ENCODE data around the gene LRRC55. TPM values are rescaled to one million over a fixed set of nuclear protein-coding genes. Genes with fewer than 3 reads are reported as not detected.

LRRC55 gene
- total and polyA plus RNA-seq, 9 of the 15 experiments (the other 6 are each of a cell fraction or from before 2014, with no cell fraction given) = not detected

DNA sequence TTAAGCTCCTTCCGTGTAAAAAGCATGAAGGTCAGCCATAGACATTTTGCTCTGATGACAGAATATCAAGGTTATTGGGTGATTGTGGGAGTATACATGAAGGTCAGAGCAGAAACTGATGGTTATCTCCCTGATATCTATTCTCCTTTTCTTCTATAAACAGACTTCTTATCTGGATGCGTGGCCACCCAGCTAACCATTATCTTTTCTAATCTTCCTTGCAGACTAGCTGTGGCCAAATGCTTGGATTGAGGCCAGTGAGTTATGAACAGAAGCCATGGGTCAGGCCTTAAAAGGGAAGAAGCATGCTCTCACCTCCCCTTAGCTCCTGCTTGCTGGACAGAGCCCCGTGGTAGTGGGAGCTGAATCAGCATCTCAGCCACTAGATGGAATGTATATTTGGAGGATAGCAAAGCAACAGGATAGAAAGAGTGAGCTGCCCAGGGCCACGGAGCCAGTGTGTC is 31.3 kb upstream of the LRRC55 start (continued):
- TF ChIP-seq, protein P1, sequence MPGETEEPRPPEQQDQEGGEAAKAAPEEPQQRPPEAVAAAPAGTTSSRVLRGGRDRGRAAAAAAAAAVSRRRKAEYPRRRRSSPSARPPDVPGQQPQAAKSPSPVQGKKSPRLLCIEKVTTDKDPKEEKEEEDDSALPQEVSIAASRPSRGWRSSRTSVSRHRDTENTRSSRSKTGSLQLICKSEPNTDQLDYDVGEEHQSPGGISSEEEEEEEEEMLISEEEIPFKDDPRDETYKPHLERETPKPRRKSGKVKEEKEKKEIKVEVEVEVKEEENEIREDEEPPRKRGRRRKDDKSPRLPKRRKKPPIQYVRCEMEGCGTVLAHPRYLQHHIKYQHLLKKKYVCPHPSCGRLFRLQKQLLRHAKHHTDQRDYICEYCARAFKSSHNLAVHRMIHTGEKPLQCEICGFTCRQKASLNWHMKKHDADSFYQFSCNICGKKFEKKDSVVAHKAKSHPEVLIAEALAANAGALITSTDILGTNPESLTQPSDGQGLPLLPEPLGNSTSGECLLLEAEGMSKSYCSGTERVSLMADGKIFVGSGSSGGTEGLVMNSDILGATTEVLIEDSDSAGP (CRISPR knock-in tag; IDR thresholded peaks at IDR 0.05) = no peak
- no peak for TF ChIP-seq PRPF4 (IDR thresholded peaks at IDR 0.05; ENCODE audit: insufficient read depth, low read depth, low read length, poor library complexity, severe bottlenecking)
- TF ChIP-seq MTA1 (IDR thresholded peaks at IDR 0.05; ENCODE audit: borderline replicate concordance) = peak; percentile 90
- TF ChIP-seq NCOR1 (IDR thresholded peaks at IDR 0.05) = peak; percentile 62
- no peak for TF ChIP-seq ZBTB7A (IDR thresholded peaks at IDR 0.05; ENCODE audit: borderline replicate concordance, control insufficient read depth, low read depth, low read length)
- TF ChIP-seq SMAD3 (CRISPR knock-in tag; conservative IDR thresholded peaks at IDR 0.05) = peak; percentile 83; the same call in 1 of the 2 replicates
- TF ChIP-seq, protein P2, sequence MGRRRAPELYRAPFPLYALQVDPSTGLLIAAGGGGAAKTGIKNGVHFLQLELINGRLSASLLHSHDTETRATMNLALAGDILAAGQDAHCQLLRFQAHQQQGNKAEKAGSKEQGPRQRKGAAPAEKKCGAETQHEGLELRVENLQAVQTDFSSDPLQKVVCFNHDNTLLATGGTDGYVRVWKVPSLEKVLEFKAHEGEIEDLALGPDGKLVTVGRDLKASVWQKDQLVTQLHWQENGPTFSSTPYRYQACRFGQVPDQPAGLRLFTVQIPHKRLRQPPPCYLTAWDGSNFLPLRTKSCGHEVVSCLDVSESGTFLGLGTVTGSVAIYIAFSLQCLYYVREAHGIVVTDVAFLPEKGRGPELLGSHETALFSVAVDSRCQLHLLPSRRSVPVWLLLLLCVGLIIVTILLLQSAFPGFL (CRISPR knock-in tag; IDR thresholded peaks at IDR 0.05) = peak; percentile 78; the same call in 1 of the 2 replicates
- TF ChIP-seq, protein P3, sequence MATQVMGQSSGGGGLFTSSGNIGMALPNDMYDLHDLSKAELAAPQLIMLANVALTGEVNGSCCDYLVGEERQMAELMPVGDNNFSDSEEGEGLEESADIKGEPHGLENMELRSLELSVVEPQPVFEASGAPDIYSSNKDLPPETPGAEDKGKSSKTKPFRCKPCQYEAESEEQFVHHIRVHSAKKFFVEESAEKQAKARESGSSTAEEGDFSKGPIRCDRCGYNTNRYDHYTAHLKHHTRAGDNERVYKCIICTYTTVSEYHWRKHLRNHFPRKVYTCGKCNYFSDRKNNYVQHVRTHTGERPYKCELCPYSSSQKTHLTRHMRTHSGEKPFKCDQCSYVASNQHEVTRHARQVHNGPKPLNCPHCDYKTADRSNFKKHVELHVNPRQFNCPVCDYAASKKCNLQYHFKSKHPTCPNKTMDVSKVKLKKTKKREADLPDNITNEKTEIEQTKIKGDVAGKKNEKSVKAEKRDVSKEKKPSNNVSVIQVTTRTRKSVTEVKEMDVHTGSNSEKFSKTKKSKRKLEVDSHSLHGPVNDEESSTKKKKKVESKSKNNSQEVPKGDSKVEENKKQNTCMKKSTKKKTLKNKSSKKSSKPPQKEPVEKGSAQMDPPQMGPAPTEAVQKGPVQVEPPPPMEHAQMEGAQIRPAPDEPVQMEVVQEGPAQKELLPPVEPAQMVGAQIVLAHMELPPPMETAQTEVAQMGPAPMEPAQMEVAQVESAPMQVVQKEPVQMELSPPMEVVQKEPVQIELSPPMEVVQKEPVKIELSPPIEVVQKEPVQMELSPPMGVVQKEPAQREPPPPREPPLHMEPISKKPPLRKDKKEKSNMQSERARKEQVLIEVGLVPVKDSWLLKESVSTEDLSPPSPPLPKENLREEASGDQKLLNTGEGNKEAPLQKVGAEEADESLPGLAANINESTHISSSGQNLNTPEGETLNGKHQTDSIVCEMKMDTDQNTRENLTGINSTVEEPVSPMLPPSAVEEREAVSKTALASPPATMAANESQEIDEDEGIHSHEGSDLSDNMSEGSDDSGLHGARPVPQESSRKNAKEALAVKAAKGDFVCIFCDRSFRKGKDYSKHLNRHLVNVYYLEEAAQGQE (IDR thresholded peaks at IDR 0.05; ENCODE audit: borderline replicate concordance) = peak; percentile 96
- TF ChIP-seq, protein P3 (CRISPR knock-in tag; IDR thresholded peaks at IDR 0.05; ENCODE audit: low read depth) = peak; percentile 89
- no peak for TF ChIP-seq HNRNPLL (IDR thresholded peaks at IDR 0.05; ENCODE audit: low read depth, low read length, poor library complexity, severe bottlenecking)
- TF ChIP-seq L3MBTL2 (IDR thresholded peaks at IDR 0.05) = peak; percentile 68
- no peak for TF ChIP-seq TOE1 (IDR thresholded peaks at IDR 0.05; ENCODE audit: borderline replicate concordance)
- no peak for TF ChIP-seq TOE1 (CRISPR knock-in tag; IDR thresholded peaks at IDR 0.05; ENCODE audit: borderline replicate concordance, low read depth)
- no peak for TF ChIP-seq RBM15 (IDR thresholded peaks at IDR 0.05; ENCODE audit: insufficient read depth, low read length)
- TF ChIP-seq, protein P4, sequence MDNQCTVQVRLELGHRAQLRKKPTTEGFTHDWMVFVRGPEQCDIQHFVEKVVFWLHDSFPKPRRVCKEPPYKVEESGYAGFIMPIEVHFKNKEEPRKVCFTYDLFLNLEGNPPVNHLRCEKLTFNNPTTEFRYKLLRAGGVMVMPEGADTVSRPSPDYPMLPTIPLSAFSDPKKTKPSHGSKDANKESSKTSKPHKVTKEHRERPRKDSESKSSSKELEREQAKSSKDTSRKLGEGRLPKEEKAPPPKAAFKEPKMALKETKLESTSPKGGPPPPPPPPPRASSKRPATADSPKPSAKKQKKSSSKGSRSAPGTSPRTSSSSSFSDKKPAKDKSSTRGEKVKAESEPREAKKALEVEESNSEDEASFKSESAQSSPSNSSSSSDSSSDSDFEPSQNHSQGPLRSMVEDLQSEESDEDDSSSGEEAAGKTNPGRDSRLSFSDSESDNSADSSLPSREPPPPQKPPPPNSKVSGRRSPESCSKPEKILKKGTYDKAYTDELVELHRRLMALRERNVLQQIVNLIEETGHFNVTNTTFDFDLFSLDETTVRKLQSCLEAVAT (IDR thresholded peaks at IDR 0.05) = no peak
- TF ChIP-seq NBN (IDR thresholded peaks at IDR 0.05; ENCODE audit: low read depth) = peak; percentile 57; the same call in 1 of the 2 replicates
